ENCODE data around the gene UGDH. TPM values are rescaled to one million over a fixed set of nuclear protein-coding genes. Genes with fewer than 3 reads are reported as not detected.
A peak's percentile ranks its signal among the peaks of the same experiment; 100 is the strongest.

Gene UGDH
- total RNA-seq, 3 donors from 2014 or later = 148 to 352 (median 263) TPM

DNA sequence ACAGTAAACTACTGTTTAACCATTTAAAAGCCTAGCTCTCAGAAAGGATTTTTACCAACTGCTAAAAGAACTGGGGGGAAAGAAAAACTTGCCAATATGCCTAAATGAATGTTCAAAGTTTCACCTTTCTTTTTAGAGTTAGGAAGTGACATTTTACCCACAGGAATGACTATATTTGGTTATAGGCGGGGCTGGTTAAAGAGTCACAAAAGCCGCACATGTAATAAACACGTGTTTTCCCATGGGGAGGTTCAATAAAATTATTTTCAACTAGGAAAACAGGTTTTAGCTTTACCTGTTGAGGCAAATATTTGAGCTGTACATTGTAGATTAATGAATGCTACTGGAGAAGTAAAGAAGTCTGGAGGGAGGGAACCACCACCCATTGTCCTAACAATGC lies 41.6 kb upstream of the UGDH start:
- no peak overlapping the region for H3K4me3 ChIP-seq

GRCh38 chr4:39565878-39566600 lies 38.8 kb upstream of the UGDH start:
- TF ChIP-seq, protein P1, sequence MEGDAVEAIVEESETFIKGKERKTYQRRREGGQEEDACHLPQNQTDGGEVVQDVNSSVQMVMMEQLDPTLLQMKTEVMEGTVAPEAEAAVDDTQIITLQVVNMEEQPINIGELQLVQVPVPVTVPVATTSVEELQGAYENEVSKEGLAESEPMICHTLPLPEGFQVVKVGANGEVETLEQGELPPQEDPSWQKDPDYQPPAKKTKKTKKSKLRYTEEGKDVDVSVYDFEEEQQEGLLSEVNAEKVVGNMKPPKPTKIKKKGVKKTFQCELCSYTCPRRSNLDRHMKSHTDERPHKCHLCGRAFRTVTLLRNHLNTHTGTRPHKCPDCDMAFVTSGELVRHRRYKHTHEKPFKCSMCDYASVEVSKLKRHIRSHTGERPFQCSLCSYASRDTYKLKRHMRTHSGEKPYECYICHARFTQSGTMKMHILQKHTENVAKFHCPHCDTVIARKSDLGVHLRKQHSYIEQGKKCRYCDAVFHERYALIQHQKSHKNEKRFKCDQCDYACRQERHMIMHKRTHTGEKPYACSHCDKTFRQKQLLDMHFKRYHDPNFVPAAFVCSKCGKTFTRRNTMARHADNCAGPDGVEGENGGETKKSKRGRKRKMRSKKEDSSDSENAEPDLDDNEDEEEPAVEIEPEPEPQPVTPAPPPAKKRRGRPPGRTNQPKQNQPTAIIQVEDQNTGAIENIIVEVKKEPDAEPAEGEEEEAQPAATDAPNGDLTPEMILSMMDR (IDR thresholded peaks at IDR 0.05) = no peak
- ATAC-seq (no peak), DNase-seq (no peak)
- Histone ChIP-seq H3K36me3 (ENCODE audit: low read depth) (no peaks in the 10 kb centered on the region), H3K9me3 (no peaks in the 10 kb centered on the region), H3K4me1 (ENCODE audit: low read depth) (peaks cover 7% of the 10 kb centered on the region), H3K4me3 (no peak overlapping the region)
- intact Hi-C loops (cut with DNase I, micrococcal nuclease) = no loop called here

More for the DNA sequence above, 41.6 kb upstream of the UGDH start:
- DNase-seq (peak in 1 of 3 donors; percentile 50), ATAC-seq (peak; percentile 87)
- Histone ChIP-seq H3K36me3 (ENCODE audit: low read depth) (no peaks in the 10 kb centered on the region), H3K4me1 (ENCODE audit: low read depth) (peaks cover 7% of the 10 kb centered on the region), H3K9me3 (no peaks in the 10 kb centered on the region)
- intact Hi-C loops (cut with DNase I, micrococcal nuclease) = no loop called here
- TF ChIP-seq, protein P1 (IDR thresholded peaks at IDR 0.05) = no peak

GRCh38 chr4:39563346-39563847 lies 36.2 kb upstream of the UGDH start:
- Histone ChIP-seq H3K4me1 (ENCODE audit: low read depth) (peaks cover 6% of the 10 kb centered on the region), H3K4me3 (no peak overlapping the region), H3K36me3 (ENCODE audit: low read depth) (no peaks in the 10 kb centered on the region), H3K9me3 (no peaks in the 10 kb centered on the region)
- ATAC-seq (peak; percentile 65), DNase-seq (no peak)
- intact Hi-C loops (cut with DNase I, micrococcal nuclease) = no loop called here
- TF ChIP-seq, protein P1 (IDR thresholded peaks at IDR 0.05) = no peak

DNA sequence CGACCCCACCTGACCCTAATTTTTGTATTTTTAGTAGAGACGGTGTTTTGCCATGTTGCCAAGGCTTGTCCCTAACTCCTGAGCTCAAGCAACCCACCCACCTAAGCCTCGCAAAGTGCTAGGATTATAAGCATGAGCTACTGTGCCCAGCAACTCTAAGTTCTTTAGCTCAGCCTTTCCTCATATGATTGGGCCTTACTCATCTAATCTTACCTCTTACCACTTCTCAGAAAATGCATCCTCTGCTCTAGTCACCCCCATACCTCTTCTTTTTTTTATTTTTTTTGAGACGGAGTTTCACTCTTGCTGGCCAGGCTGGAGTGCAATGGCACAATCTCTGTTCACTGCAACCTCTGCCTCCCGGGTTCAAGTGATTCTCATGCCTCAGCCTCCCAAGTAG lies 35.6 kb upstream of the UGDH start:
- H3K4me1 ChIP-seq (ENCODE audit: low read depth) = peaks cover 6% of the 10 kb centered on the region
- intact Hi-C loops (cut with DNase I, micrococcal nuclease) = no loop called here
- ATAC-seq = no peak

DNA sequence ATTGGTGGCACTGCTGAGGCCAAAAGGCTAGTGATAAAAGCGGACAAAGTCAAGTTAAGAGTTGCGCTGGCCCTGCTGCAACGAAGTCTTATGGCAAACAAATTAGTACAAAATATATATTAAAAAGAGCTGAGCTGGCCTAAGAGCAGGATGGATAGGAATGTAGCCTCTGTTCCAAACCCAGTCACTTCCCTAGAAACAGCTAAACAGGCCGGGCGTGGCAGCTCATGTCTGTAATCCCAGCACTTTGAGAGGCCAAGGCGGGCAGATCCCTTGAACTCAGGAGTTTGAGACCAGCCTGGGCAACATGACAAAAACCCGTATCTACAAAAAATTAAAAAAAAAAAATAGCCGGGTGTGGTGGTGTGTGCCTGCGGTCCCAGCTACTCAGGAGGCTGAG lies 32.4 kb upstream of the UGDH start:
- Histone ChIP-seq H3K9me3 (no peaks in the 10 kb centered on the region), H3K36me3 (ENCODE audit: low read depth) (no peaks in the 10 kb centered on the region), H3K4me1 (ENCODE audit: low read depth) (peaks cover 6% of the 10 kb centered on the region), H3K4me3 (no peak overlapping the region)
- TF ChIP-seq, protein P1 (IDR thresholded peaks at IDR 0.05) = no peak
- peak; percentile 59 for ATAC-seq
- intact Hi-C loops (cut with DNase I, micrococcal nuclease) = no loop called here
- peak; percentile 47 to 58 (median 57) for DNase-seq

More for the DNA sequence above, 35.6 kb upstream of the UGDH start:
- H3K4me3 ChIP-seq = no peak overlapping the region
- DNase-seq = no peak
- H3K36me3 ChIP-seq (ENCODE audit: low read depth) = no peaks in the 10 kb centered on the region
- H3K9me3 ChIP-seq = no peaks in the 10 kb centered on the region
- TF ChIP-seq, protein P1 (IDR thresholded peaks at IDR 0.05) = no peak
